ENCODE results near the gene CCNK.

- TF ChIP-seq, protein P1, sequence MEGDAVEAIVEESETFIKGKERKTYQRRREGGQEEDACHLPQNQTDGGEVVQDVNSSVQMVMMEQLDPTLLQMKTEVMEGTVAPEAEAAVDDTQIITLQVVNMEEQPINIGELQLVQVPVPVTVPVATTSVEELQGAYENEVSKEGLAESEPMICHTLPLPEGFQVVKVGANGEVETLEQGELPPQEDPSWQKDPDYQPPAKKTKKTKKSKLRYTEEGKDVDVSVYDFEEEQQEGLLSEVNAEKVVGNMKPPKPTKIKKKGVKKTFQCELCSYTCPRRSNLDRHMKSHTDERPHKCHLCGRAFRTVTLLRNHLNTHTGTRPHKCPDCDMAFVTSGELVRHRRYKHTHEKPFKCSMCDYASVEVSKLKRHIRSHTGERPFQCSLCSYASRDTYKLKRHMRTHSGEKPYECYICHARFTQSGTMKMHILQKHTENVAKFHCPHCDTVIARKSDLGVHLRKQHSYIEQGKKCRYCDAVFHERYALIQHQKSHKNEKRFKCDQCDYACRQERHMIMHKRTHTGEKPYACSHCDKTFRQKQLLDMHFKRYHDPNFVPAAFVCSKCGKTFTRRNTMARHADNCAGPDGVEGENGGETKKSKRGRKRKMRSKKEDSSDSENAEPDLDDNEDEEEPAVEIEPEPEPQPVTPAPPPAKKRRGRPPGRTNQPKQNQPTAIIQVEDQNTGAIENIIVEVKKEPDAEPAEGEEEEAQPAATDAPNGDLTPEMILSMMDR (conservative IDR thresholded peaks at IDR 0.05; ENCODE audit: low read length): no peak
- no peak for TF ChIP-seq EZH2phosphoT487 (IDR thresholded peaks at IDR 0.05; ENCODE audit: borderline replicate concordance)
These were observed 48.7 kb upstream of the CCNK start for GRCh38 chr14:99432485-99432884.

Measured in Loucy (cell line).